MCF 10A (cell line): ENCODE measurements around the gene TRMT61A. TPM values are rescaled to one million over a fixed set of nuclear protein-coding genes. Genes with fewer than 3 reads are reported as not detected.
A peak's percentile ranks its signal among the peaks of the same experiment; 100 is the strongest.

Experiments
- BruUV-seq: library from RNA; stranded (reverse); fragments of 400-500 nt; replicated peaks from 2 replicates; lab custom pipeline; 2021; lab: Mats Ljungman, UMichigan
- CTCF ChIA-PET: fragments of 300-600 bp; sonication (Branson Sonifier 250); formaldehyde crosslinking; extraction: SDS; loops from one replicate; lab custom pipeline; 2021; ENCODE audit warnings: antibody characterized with exemption, inconsistent platforms; lab: Yijun Ruan, JAX
- POLR2A ChIA-PET: fragments of 300-600, 350-650 bp; sonication (Branson Sonifier 250); formaldehyde crosslinking; extraction: SDS; loops from one replicate; lab custom pipeline; 2020; ENCODE audit warnings: antibody characterized with exemption, inconsistent platforms; lab: Yijun Ruan, JAX
- DNase-seq: peaks from one replicate; pipeline ENCODE4 v3.0.0-alpha.2; 2018; ENCODE audit not compliant: unreplicated experiment
- H3K27ac Mint-ChIP-seq: one replicate; pipeline ENCODE4 v1.8.0; 2022; ENCODE audit warnings: mild to moderate bottlenecking, low read depth, mixed read lengths; ENCODE audit not compliant: unreplicated experiment
- H3K27me3 Mint-ChIP-seq: one replicate; pipeline ENCODE4 v1.8.0; 2022; ENCODE audit warnings: mixed read lengths; ENCODE audit not compliant: insufficient read depth, unreplicated experiment
- H3K36me3 Mint-ChIP-seq: one replicate; pipeline ENCODE4 v1.8.0; 2022; ENCODE audit warnings: mild to moderate bottlenecking, moderate library complexity, mixed read lengths; ENCODE audit not compliant: insufficient read depth, unreplicated experiment
- H3K4me1 Mint-ChIP-seq: one replicate; pipeline ENCODE4 v1.8.0; 2022; ENCODE audit warnings: mixed read lengths; ENCODE audit not compliant: insufficient read depth, unreplicated experiment
- H3K4me3 Mint-ChIP-seq: one replicate; pipeline ENCODE4 v1.8.0; 2022; ENCODE audit warnings: mild to moderate bottlenecking, moderate library complexity, mixed read lengths; ENCODE audit not compliant: unreplicated experiment
- H3K9me3 Mint-ChIP-seq: one replicate; pipeline ENCODE4 v1.8.0; 2022; ENCODE audit warnings: mixed read lengths; ENCODE audit not compliant: unreplicated experiment
- CTCF ChIP-seq: fragments of 200-600 bp; IDR thresholded peaks from one replicate; pipeline ENCODE4 v1.8.0; 2022; ENCODE audit warnings: antibody characterized with exemption, mild to moderate bottlenecking; ENCODE audit not compliant: unreplicated experiment
- intact Hi-C: fragments of 100-400 bp; cut with micrococcal nuclease; formaldehyde crosslinking; loops from 2 replicates; pipeline ENCODE4 v1.14.1; 2022
- total RNA-seq: library from RNA; stranded (reverse); gene quantifications from 2 replicates; pipeline ENCODE4 v1.2.3, GENCODE V29; 2022

Gene TRMT61A
- total RNA-seq, 1 experiment from 2014 or later: 15.8 TPM

DNA sequence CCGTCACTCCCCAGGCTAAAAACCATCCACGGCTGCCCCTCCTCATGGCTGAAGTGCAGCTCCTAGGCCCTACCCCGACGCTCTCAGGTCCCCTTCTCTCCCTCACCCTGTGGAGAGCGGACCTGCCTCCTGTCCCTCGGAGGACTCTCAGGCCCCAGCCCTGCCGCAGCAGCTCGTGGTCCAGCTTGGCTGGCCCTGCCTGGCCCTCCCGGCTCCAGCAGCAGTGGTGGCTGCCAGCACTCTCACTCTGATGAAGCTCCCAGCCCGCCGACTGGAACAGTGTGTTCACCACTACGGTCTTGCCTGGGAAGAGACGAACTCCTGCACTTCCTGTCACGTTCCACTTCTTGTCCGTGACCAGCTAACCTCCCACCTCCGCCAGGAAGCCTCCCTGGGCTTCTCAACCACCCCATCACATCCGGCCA, 22.4 kb downstream of the TRMT61A start:
- peaks cover 23% of the 10 kb centered on the region for H3K4me1 Mint-ChIP-seq
- H3K4me3 Mint-ChIP-seq: no peak overlapping the region
- ChIA-PET CTCF (interaction anchor here (0.6 to 10.7 kb wide), 5 partner anchors 10 to 51 kb away, joined by 3 to 126 read pairs (median 5); no protein-coding TSS in a partner anchor), POLR2A (interaction anchor here (0.6 to 4.2 kb wide), 5 partner anchors 10 to 49 kb away, joined by 3 to 65 read pairs (median 14); partner anchors contain the start of genes BAG5, COA8 and TRMT61A)
- DNase-seq: no peak
- H3K27me3 Mint-ChIP-seq: no peaks in the 10 kb centered on the region
- intact Hi-C loops: no loop called here
- peak overlapping the region; percentile 40 for H3K27ac Mint-ChIP-seq
- peaks cover 25% of the 10 kb centered on the region for H3K36me3 Mint-ChIP-seq
- no peak for TF ChIP-seq CTCF
- no peaks in the 10 kb centered on the region for H3K9me3 Mint-ChIP-seq
- no TSS peak for BruUV-seq

DNA sequence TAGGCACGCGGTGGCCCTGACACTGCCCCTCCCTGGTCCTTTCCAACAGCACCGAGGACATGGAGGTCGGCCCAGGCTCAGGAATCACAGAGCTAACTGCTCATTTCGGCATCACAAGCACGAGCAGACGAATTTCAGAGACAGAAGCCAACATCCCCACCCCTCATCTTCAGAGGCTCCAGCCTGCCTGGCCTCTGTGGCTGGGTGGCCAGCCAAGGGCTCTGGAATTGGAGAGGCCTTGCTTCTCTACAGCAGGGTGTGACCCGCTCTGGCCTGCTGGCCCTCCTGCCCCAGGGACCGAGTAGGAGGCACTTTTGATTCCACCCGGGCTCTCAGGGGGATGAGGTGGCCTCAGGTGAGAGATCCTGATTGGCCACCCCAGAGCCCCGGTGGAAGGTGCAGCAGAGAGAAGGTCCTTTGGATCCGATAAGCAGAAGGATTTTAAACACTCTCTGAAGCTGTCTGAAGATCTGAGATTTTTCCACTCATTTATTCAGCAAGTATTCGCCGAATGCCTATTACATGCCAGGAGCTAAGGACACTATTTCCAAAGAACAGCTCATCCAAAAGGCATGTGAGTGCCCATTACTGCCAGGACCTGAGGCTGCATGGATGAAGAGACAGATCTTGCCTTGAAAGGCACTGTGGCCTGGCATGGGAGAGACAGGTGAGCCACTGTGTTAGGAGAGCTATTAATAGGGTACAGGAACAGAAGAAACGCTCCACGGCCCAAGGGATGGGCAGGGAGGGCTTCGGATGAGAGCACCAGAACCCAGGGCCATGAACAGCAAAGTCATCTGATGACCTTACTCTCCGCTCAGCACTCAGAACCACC, 23.2 kb downstream of the TRMT61A start:
- Mint-ChIP-seq H3K4me1 (peaks cover 23% of the 10 kb centered on the region), H3K27me3 (no peaks in the 10 kb centered on the region), H3K27ac (peak overlapping the region; percentile 40), H3K4me3 (peak overlapping the region; percentile 54), H3K36me3 (peaks cover 25% of the 10 kb centered on the region), H3K9me3 (no peaks in the 10 kb centered on the region)
- no TSS peak for BruUV-seq
- intact Hi-C loops: no loop called here
- POLR2A ChIA-PET: interaction anchor here (0.6 to 4.2 kb wide), 10 partner anchors 10 to 81 kb away, joined by 3 to 65 read pairs (median 4); partner anchors contain the start of genes BAG5, COA8, KLC1 and TRMT61A
- CTCF ChIA-PET: interaction anchor here (0.6 to 10.7 kb wide), 10 partner anchors 9 to 884 kb away, joined by 3 to 126 read pairs (median 4); no protein-coding TSS in a partner anchor
- DNase-seq: peak; percentile 75
- no peak for TF ChIP-seq CTCF

- CTCF ChIA-PET: interaction anchor here (0.6 to 10.7 kb wide), 7 partner anchors 9 to 423 kb away, joined by 3 to 126 read pairs (median 4); no protein-coding TSS in a partner anchor
- H3K27me3 Mint-ChIP-seq: no peaks in the 10 kb centered on the region
- H3K27ac Mint-ChIP-seq: peak overlapping the region; percentile 40
- peaks cover 25% of the 10 kb centered on the region for H3K36me3 Mint-ChIP-seq
- intact Hi-C loops: no loop called here
- TF ChIP-seq CTCF: no peak
- peaks cover 23% of the 10 kb centered on the region for H3K4me1 Mint-ChIP-seq
- DNase-seq: no peak
- no peaks in the 10 kb centered on the region for H3K9me3 Mint-ChIP-seq
- H3K4me3 Mint-ChIP-seq: no peak overlapping the region
- POLR2A ChIA-PET: interaction anchor here (0.8 to 4.2 kb wide), 7 partner anchors 10 to 76 kb away, joined by 4 to 65 read pairs (median 9); partner anchors contain the start of genes BAG5, COA8, KLC1 and TRMT61A
- no TSS peak for BruUV-seq
Measured at GRCh38 chr14:103552846-103553210, 23.8 kb downstream of the TRMT61A start.
